ENCODE data around the gene EIF6. TPM values are rescaled to one million over a fixed set of nuclear protein-coding genes. Genes with fewer than 3 reads are reported as not detected.

EIF6 gene
- total RNA-seq, 1 donor from 2014 or later, result 226 TPM

- H3K27me3 ChIP-seq (ENCODE audit: control insufficient read depth, insufficient read depth, low read length), result no peaks in the 10 kb centered on the region
- FAIRE-seq, result no peak
- H3K36me3 ChIP-seq (ENCODE audit: control insufficient read depth, insufficient read depth, low read length), result peaks cover 27% of the 10 kb centered on the region
- no peak for DNase-seq (ENCODE audit: low read depth)
- TF ChIP-seq CTCF (IDR thresholded peaks at IDR 0.05; ENCODE audit: insufficient read depth, low read length, severe bottlenecking), result no peak
- H3K4me3 ChIP-seq (ENCODE audit: low read depth, low read length), result no peak overlapping the region
Observed at GRCh38 chr20:35275741-35276251, 8.8 kb downstream of the EIF6 start.

- no peak for TF ChIP-seq CTCF (IDR thresholded peaks at IDR 0.05; ENCODE audit: insufficient read depth, low read length, severe bottlenecking)
- FAIRE-seq (no peak), DNase-seq (ENCODE audit: low read depth) (no peak)
- Histone ChIP-seq H3K4me3 (ENCODE audit: low read depth, low read length) (no peak overlapping the region), H3K36me3 (ENCODE audit: control insufficient read depth, insufficient read depth, low read length) (peaks cover 14% of the 10 kb centered on the region), H3K27me3 (ENCODE audit: control insufficient read depth, insufficient read depth, low read length) (no peaks in the 10 kb centered on the region)
Observed at GRCh38 chr20:35274172-35275092, 10.1 kb downstream of the EIF6 start.

- no peak for TF ChIP-seq CTCF (IDR thresholded peaks at IDR 0.05; ENCODE audit: insufficient read depth, low read length, severe bottlenecking)
- Histone ChIP-seq H3K4me3 (ENCODE audit: low read depth, low read length) (no peak overlapping the region), H3K27me3 (ENCODE audit: control insufficient read depth, insufficient read depth, low read length) (no peaks in the 10 kb centered on the region), H3K36me3 (ENCODE audit: control insufficient read depth, insufficient read depth, low read length) (peaks cover 6% of the 10 kb centered on the region)
- no peak for DNase-seq (ENCODE audit: low read depth)
- no peak for FAIRE-seq
Observed at GRCh38 chr20:35273449-35274171, 11.0 kb downstream of the EIF6 start.

GRCh38 chr20:35271904-35272303 is 12.7 kb downstream of the EIF6 start:
- DNase-seq (ENCODE audit: low read depth), result peak; percentile 65
- peaks cover 5% of the 10 kb centered on the region for H3K36me3 ChIP-seq (ENCODE audit: control insufficient read depth, insufficient read depth, low read length)
- no peaks in the 10 kb centered on the region for H3K27me3 ChIP-seq (ENCODE audit: control insufficient read depth, insufficient read depth, low read length)
- TF ChIP-seq CTCF (IDR thresholded peaks at IDR 0.05; ENCODE audit: insufficient read depth, low read length, severe bottlenecking), result no peak
- H3K4me3 ChIP-seq (ENCODE audit: low read depth, low read length), result no peak overlapping the region
- no peak for FAIRE-seq

- Histone ChIP-seq H3K4me3 (ENCODE audit: low read depth, low read length) (no peak overlapping the region), H3K36me3 (ENCODE audit: control insufficient read depth, insufficient read depth, low read length) (peaks cover 5% of the 10 kb centered on the region), H3K27me3 (ENCODE audit: control insufficient read depth, insufficient read depth, low read length) (no peaks in the 10 kb centered on the region)
- no peak for TF ChIP-seq CTCF (IDR thresholded peaks at IDR 0.05; ENCODE audit: insufficient read depth, low read length, severe bottlenecking)
- DNase-seq (ENCODE audit: low read depth) (no peak), FAIRE-seq (no peak)
Observed at GRCh38 chr20:35271073-35271882, 13.3 kb downstream of the EIF6 start.

All from bronchial epithelial cell (primary cell).